ENCODE data around the gene ZBTB20. TPM values are rescaled to one million over a fixed set of nuclear protein-coding genes. Genes with fewer than 3 reads are reported as not detected.
A peak's percentile ranks its signal among the peaks of the same experiment; 100 is the strongest.
"Not testable (repeated sequence)": the region's sequence is repeated elsewhere in the genome, so short reads cannot be mapped to it uniquely, and the experiment has no call there.

The ZBTB20 gene
- total RNA-seq, 1 donor from 2014 or later, result 8.8 TPM

DNA sequence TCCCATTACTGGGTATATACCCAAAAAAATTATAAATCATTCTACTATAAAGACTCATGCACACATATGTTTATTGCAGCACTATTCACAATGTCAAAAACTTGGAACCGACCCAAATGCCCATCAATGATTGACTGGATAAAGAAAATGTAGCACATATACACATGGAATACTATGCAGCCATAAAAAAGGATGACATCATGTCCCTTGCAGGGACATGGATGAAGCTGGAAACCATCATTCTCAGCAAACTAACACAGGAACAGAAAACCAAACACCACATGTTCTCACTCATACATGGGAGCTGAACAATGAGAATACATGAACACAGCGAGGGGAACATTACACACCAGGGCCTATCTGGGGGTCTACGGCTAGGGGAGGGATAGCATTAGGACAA lies 467.3 kb downstream of the ZBTB20 start:
- DNase-seq (ENCODE audit: low read depth, low spot score), result not testable (repeated sequence)

DNA sequence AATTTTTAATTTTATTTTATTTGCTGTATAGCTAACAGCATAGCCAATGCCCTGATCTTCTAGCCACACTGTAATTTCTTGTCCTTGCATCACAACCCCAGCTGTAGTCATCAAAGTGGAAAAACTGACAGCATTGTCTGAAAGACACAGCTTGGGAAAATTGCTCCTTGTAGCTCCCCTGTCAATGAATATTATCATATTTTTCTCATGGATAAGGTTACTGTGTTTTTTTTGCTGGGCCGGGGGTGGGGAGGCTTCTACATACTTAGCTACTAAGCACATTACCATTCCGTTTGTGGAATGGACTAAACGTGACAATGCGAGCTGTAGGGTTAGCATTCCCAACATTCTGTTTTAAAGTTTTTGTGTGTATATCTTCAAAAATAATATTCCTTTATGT lies 472.0 kb downstream of the ZBTB20 start:
- DNase-seq (ENCODE audit: low read depth, low spot score), result no peak

DNA sequence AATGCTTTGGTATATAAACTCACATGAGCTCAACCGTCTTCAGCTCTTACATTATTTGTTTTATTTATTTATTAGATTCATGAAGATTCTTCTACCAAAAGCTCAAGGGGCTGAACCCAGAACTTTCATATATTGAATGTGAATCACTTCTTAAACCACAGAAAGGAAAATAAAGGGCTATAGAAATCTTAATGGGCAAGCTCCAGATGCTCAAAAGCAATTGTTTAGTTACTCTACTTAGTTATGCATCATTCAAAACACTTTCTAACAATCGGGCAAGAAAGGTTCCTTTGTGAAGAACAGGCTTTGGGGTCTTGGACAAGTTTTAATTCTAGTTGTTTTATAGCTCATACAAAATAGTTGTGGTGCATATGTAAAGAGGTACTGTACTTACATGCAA lies 473.1 kb downstream of the ZBTB20 start:
- DNase-seq (ENCODE audit: low read depth, low spot score), result no peak

DNA sequence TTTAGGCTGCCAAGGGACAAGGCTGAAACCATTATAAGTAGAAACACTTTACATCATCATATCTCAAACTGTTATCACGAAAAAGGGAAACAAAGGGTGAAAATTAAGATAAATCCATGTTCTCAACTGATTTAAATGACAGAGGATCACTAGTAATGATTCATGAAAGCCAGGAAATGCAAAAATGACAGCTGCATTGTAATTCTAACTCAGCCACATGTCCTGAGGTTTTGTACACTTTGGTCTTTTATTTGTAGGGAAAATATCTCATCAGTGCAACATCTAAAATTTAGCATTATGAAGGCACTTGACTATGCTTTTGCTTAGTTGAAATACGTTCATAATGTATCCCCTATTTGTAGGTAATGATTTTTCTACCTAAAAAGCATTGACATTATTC lies 473.6 kb downstream of the ZBTB20 start:
- no peak for DNase-seq (ENCODE audit: low read depth, low spot score)

GRCh38 chr3:114672692-114673447 lies 474.2 kb downstream of the ZBTB20 start:
- DNase-seq (ENCODE audit: low read depth, low spot score), result no peak

- DNase-seq (ENCODE audit: low read depth, low spot score), result no peak
These were observed 475.2 kb downstream of the ZBTB20 start for GRCh38 chr3:114671741-114672510.

GRCh38 chr3:114669614-114670013 lies 477.5 kb downstream of the ZBTB20 start:
- no peak for DNase-seq (ENCODE audit: low read depth, low spot score)

GRCh38 chr3:114668099-114668498 lies 479.0 kb downstream of the ZBTB20 start:
- no peak for DNase-seq (ENCODE audit: low read depth, low spot score)

- DNase-seq (ENCODE audit: low read depth, low spot score), result peak; percentile 7
These were observed 480.5 kb downstream of the ZBTB20 start for GRCh38 chr3:114666623-114667022.

GRCh38 chr3:114664006-114664405 lies 483.1 kb downstream of the ZBTB20 start:
- DNase-seq (ENCODE audit: low read depth, low spot score), result no peak

DNA sequence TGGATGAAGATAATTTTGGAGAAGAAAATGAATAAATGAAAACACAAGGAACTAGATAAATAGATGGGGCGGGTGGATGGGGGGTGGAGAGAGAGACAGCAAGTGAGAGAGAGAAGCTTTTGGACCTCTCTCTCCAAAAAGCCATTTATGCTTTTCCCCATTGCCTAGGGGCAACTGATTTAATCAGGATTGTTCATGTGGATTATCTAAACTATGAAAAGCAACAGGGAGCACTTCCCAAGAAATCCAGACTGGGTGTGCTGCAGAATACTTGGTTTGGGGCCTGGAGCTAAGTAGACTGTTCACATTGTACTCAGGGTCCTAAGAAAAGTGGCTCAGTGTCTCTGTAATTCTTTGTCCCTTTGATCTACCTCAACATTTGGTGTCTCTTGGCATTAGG lies 486.3 kb downstream of the ZBTB20 start:
- no peak for DNase-seq (ENCODE audit: low read depth, low spot score)

- peak; percentile 26 for DNase-seq (ENCODE audit: low read depth, low spot score)
These were observed 487.0 kb downstream of the ZBTB20 start for GRCh38 chr3:114660124-114660523.

GRCh38 chr3:114659109-114660061 lies 487.7 kb downstream of the ZBTB20 start:
- no peak for DNase-seq (ENCODE audit: low read depth, low spot score)

- no peak for DNase-seq (ENCODE audit: low read depth, low spot score)
These were observed 495.5 kb downstream of the ZBTB20 start for GRCh38 chr3:114651555-114651954.

DNA sequence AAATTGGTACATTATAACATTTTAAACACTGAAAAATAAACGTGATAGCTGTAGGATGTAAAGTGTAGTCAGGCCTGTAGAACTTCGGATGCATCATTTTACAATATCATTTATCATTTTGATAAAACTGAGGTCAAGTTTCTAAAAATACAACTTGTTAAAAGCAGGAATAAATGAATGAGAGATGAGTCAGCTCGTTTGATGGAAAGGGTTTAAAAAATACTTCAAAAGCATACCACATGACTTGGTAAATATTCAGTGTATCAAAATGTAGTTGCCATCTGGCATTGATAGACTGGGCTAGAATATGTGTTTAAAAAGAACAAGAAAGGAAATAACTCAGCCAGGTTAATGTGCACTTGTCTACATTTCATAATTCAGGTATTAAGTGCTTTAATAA lies 496.3 kb downstream of the ZBTB20 start:
- DNase-seq (ENCODE audit: low read depth, low spot score), result peak; percentile 2

- DNase-seq (ENCODE audit: low read depth, low spot score), result no peak
These were observed 497.8 kb downstream of the ZBTB20 start for GRCh38 chr3:114649331-114649730.

- no peak for DNase-seq (ENCODE audit: low read depth, low spot score)
These were observed 500.6 kb downstream of the ZBTB20 start for GRCh38 chr3:114646526-114646925.

DNA sequence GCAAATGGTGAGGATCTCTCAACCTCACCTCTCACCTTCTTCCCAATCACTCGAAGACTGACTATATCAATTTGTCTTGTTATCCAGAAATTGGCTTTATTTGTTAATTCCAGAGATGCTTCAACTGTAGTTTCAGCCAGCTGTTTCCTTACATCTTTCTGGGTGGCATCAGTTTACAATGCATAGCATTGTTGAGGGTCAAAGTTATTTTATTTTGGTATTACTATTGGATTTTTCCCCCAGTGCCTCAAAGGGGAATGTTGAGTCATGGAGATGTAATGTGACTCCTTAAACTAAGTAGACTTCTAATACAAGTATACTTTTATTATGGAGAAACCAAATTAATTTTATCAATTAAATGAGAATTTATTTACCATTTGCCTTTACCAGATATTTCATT lies 501.7 kb downstream of the ZBTB20 start:
- DNase-seq (ENCODE audit: low read depth, low spot score), result no peak

DNA sequence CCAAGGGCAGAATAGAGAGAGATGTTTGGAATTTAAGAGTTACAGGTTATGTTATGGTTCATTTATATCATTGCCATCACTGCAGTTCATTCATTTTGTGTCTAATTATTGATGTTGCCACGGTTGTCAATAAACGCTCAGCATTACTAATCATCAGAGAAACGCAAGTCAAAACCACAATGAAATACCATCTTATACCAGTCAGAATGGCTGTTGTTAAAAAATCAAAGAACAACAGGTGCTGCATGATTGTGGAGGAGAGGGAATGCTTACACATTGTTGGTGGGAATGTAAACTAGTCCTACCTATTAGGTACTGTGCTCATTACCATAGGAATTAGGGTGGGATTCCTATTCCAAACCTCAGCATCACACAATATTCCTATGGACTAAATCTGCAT lies 502.7 kb downstream of the ZBTB20 start:
- DNase-seq (ENCODE audit: low read depth, low spot score), result no peak

GRCh38 chr3:114642951-114643741 lies 503.9 kb downstream of the ZBTB20 start:
- no peak for DNase-seq (ENCODE audit: low read depth, low spot score)

DNA sequence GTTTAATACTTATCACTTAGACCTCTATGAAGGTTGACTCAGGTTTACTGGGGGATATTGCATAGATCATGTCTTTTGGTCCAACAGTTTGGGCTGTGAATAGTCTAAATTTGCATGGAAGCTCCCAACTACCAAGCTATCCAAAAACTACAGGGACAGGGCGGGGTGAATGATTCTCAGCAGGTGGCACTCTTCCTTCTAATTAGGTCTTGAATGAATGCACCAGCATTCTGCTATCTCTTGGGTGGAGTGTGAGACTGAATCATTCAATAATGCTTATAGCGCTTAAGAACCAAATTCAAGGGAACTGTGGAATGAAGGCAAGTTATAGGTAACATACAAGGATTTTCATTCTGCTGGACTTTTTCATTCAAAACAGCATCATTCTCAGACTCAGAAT lies 507.0 kb downstream of the ZBTB20 start:
- no peak for DNase-seq (ENCODE audit: low read depth, low spot score)
